ENCODE measurements around the gene PDK2. TPM values are rescaled to one million over a fixed set of nuclear protein-coding genes. Genes with fewer than 3 reads are reported as not detected.

PDK2 gene
- total and polyA plus RNA-seq, 9 of the 15 experiments (the other 6 are each of a cell fraction or from before 2014, with no cell fraction given): 0.03 to 2.5 (median 1.4) TPM

DNA sequence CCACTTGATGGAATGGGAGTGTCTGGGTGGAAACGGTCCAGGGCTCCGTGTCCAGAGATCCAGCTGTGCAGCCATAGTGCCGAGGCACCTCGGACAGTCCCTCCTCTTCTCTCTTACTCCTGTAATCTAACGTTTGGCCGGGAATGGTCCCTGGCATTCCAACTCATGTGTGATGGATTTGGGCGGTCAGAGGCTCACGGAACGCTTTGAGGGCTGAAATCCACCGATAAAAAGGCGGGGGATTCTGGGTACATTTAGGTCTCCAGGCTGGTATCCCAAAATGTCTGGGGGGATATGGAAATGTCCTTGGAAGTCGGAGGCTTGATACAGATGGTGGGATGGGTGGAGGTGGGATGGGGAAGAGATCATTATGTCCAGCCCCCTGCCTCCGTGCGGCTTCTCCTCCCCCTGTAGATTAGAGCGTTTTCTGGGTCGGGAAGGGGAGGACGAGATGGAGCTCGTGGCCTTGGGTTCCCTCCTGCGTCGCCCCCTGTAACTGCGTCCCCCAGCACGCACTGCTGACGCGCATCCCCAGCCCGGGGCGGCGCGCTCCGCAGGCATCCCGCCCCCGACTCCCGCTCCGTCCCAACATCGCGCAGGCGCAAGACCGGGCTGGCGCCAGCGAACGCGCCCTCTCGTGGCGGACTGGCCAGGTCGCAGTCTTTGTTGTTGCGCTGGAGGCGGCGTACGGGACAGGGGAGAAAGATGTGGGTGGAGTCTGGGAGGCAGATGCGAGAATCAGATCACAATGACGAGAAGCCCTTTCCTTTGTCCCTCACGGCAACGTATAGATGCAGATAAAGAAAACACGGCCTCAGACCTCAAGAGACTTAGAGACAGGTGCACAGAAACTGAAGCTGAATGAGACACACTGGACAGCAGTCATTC is 66.1 kb downstream of the PDK2 start (continued):
- TF ChIP-seq, protein P1, sequence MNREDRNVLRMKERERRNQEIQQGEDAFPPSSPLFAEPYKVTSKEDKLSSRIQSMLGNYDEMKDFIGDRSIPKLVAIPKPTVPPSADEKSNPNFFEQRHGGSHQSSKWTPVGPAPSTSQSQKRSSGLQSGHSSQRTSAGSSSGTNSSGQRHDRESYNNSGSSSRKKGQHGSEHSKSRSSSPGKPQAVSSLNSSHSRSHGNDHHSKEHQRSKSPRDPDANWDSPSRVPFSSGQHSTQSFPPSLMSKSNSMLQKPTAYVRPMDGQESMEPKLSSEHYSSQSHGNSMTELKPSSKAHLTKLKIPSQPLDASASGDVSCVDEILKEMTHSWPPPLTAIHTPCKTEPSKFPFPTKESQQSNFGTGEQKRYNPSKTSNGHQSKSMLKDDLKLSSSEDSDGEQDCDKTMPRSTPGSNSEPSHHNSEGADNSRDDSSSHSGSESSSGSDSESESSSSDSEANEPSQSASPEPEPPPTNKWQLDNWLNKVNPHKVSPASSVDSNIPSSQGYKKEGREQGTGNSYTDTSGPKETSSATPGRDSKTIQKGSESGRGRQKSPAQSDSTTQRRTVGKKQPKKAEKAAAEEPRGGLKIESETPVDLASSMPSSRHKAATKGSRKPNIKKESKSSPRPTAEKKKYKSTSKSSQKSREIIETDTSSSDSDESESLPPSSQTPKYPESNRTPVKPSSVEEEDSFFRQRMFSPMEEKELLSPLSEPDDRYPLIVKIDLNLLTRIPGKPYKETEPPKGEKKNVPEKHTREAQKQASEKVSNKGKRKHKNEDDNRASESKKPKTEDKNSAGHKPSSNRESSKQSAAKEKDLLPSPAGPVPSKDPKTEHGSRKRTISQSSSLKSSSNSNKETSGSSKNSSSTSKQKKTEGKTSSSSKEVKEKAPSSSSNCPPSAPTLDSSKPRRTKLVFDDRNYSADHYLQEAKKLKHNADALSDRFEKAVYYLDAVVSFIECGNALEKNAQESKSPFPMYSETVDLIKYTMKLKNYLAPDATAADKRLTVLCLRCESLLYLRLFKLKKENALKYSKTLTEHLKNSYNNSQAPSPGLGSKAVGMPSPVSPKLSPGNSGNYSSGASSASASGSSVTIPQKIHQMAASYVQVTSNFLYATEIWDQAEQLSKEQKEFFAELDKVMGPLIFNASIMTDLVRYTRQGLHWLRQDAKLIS (CRISPR knock-in tag; IDR thresholded peaks at IDR 0.05): no peak
- TF ChIP-seq HNRNPLL (IDR thresholded peaks at IDR 0.05; ENCODE audit: low read depth, low read length, poor library complexity, severe bottlenecking) (peak; percentile 39), GABPB1 (CRISPR knock-in tag; IDR thresholded peaks at IDR 0.05) (peak; percentile 59; the same call in 1 of the 2 replicates), TBL1XR1 (IDR thresholded peaks at IDR 0.05; ENCODE audit: low read length in 2 of 2) (peak in 1 of 2 experiments; percentile 31; a peak in 1 of 4 replicates), HNRNPUL1 (IDR thresholded peaks at IDR 0.05; ENCODE audit: low read length) (no peak), GABPB2 (CRISPR knock-in tag; conservative IDR thresholded peaks at IDR 0.05) (no peak), HDAC1 (IDR thresholded peaks at IDR 0.05) (peak in 1 of 2 experiments; percentile 41; a peak in 1 of 4 replicates), KDM2B (CRISPR knock-in tag; IDR thresholded peaks at IDR 0.05) (peak; percentile 12; the same call in 1 of the 2 replicates), SRSF9 (IDR thresholded peaks at IDR 0.05; ENCODE audit: borderline replicate concordance, low read depth, low read length) (no peak), SP1 (CRISPR knock-in tag; IDR thresholded peaks at IDR 0.05) (peak; percentile 89), NCOA6 (IDR thresholded peaks at IDR 0.05) (no peak), GATA2 (CRISPR knock-in tag; IDR thresholded peaks at IDR 0.05) (peak; percentile 63), ZNF785 (CRISPR knock-in tag; IDR thresholded peaks at IDR 0.05) (no peak)
- TF ChIP-seq, protein P2, sequence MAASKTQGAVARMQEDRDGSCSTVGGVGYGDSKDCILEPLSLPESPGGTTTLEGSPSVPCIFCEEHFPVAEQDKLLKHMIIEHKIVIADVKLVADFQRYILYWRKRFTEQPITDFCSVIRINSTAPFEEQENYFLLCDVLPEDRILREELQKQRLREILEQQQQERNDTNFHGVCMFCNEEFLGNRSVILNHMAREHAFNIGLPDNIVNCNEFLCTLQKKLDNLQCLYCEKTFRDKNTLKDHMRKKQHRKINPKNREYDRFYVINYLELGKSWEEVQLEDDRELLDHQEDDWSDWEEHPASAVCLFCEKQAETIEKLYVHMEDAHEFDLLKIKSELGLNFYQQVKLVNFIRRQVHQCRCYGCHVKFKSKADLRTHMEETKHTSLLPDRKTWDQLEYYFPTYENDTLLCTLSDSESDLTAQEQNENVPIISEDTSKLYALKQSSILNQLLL (CRISPR knock-in tag; IDR thresholded peaks at IDR 0.05; ENCODE audit: borderline replicate concordance): no peak
- TF ChIP-seq, protein P3, sequence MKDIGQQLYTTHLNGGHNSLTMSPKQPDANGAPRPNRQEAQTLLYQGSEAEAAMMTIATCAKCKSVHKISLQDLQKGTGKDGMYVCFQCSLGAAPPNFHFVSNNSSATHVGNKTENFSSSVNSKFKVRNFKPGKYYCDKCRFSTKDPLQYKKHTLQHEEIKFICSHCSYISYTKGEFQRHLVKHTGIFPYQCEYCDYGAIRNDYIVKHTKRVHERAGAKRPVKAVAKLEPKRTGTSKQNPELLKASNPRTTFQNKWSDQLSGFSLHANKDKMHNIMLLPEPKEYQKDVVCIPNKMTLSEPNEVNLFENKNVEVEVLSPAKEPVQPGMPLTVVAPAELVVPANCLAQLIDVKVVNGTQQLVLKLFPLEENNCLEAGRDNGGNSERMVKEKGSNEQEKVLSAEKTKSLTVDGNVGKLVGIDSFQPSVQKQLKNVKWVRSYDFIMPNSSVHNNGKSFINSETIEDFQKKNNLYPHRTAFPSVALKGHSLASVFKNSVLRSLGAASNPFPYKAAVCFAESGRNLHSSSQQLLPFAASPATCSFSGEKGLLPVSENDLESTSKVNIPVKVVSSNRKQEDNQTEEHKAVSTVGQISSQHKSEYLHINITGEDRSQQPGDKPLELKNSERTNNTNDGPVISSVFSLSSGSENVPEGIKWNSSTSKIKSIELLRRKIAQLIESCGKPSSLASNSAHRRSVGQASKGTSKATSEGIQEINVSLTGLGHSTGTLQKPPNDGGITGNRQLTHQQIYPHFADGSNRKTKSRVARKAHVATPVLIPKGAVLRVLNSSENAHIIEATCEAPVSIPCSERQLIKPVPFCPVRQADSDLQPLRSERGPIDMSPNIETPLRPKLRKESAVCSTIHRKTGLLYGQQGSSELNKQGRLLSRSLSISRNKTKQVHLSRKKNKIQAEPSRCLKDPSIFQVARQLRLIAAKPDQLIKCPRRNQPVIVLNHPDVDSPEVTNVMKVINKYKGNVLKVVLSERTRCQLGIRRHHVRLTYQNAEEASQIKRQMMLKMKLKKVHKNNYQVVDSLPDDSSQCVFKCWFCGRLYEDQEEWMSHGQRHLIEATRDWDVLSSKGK (CRISPR knock-in tag; IDR thresholded peaks at IDR 0.05): no peak

Data from K562 (cell line).